C4-2B (cell line): ENCODE data around the gene STX11.

Source experiments
- ZFX ChIP-seq: fragments of 450-650 bp; IDR thresholded peaks from 2 replicates; pipeline ENCODE4 v1.6.1; 2017
- TF ChIP-seq, protein P1 (sequence below): fragments of 450-650 bp; conservative IDR thresholded peaks from 2 replicates; pipeline ENCODE4 v1.5.1; 2017; ENCODE audit warnings: mild to moderate bottlenecking

DNA sequence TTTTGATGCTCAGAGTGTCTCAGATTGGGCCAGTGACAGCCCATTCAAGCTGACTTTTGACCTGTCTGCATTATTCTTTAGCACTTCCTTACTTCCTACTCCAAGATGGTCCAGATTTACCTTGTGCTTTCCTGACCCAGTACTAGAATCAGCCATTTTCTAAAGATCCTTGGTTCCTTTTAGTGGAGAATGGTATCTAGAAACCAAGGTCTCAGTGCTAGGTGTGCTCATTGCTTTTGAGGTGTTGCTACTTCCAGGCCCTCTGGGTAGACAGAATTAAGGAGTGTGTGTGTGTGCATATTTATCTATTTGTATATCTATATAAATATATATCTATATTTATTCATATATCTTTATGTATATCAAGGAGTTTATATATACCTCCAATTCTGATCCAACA, 67.5 kb downstream of the STX11 start:
- TF ChIP-seq, protein P1, sequence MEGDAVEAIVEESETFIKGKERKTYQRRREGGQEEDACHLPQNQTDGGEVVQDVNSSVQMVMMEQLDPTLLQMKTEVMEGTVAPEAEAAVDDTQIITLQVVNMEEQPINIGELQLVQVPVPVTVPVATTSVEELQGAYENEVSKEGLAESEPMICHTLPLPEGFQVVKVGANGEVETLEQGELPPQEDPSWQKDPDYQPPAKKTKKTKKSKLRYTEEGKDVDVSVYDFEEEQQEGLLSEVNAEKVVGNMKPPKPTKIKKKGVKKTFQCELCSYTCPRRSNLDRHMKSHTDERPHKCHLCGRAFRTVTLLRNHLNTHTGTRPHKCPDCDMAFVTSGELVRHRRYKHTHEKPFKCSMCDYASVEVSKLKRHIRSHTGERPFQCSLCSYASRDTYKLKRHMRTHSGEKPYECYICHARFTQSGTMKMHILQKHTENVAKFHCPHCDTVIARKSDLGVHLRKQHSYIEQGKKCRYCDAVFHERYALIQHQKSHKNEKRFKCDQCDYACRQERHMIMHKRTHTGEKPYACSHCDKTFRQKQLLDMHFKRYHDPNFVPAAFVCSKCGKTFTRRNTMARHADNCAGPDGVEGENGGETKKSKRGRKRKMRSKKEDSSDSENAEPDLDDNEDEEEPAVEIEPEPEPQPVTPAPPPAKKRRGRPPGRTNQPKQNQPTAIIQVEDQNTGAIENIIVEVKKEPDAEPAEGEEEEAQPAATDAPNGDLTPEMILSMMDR = no peak
- no peak for TF ChIP-seq ZFX
